ENCODE data around the gene NECAB2. TPM values are rescaled to one million over a fixed set of nuclear protein-coding genes. Genes with fewer than 3 reads are reported as not detected.
"Not testable (repeated sequence)": the region's sequence is repeated elsewhere in the genome, so short reads cannot be mapped to it uniquely, and the experiment has no call there.

Gene NECAB2
- total and polyA plus RNA-seq, 4 donors, result 12.7 to 82.1 (median 46.7) TPM

DNA sequence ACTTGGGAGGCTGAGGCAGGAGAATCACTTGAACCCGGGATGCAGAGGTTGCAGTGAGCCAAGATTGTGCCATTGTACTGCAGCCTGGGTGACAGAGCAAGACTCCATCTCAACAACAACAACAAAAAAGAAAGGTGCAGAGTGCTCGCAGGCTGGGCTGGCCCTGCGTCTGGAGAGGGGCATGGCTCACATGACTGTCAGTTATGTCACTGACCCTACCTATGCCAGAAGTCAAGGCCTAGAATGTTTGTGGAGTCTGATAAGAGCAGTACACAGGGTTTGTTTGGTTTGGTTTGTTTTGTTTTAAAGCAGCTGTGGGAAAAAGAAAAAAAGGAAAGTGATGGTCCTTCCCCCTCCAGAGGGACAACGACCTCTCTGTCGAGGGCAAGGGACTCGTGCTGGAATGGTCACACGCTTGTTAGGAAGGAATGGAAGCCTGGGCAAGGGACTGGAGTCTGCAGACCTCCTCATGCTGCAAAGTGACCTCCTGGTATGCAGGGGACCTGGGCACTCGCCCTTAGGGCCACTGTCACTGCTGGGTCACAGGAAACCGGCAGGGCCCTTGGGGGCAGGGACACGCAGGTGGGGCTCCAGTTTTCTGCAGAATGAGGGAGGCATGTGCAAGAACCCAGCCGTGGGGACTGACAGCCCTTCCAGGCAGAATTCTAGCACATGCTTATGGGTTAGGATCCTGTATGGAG lies 25.1 kb upstream of the NECAB2 start:
- peaks cover 12% of the 10 kb centered on the region for H3K4me1 ChIP-seq (ENCODE audit: control insufficient read depth, insufficient read depth, low read length)
- 72% methylated on average over 9 of the region's 11 CpGs for WGBS (ENCODE audit: insufficient coverage)
- H3K27me3 ChIP-seq (ENCODE audit: control insufficient read depth, insufficient read depth, low read length), result no peaks in the 10 kb centered on the region
- DNase-seq (ENCODE audit: low read depth in 4 of 6, low spot score in 6 of 6), result no peak
- no peak overlapping the region for H3K27ac ChIP-seq (ENCODE audit: low read depth, low read length)
- H3K36me3 ChIP-seq (ENCODE audit: control insufficient read depth, insufficient read depth, low read length), result peaks cover 9% of the 10 kb centered on the region
- no peak overlapping the region for H3K4me3 ChIP-seq (ENCODE audit: low read depth, low read length)
- no peaks in the 10 kb centered on the region for H3K9me3 ChIP-seq (ENCODE audit: control insufficient read depth, insufficient read depth, low read length)

DNA sequence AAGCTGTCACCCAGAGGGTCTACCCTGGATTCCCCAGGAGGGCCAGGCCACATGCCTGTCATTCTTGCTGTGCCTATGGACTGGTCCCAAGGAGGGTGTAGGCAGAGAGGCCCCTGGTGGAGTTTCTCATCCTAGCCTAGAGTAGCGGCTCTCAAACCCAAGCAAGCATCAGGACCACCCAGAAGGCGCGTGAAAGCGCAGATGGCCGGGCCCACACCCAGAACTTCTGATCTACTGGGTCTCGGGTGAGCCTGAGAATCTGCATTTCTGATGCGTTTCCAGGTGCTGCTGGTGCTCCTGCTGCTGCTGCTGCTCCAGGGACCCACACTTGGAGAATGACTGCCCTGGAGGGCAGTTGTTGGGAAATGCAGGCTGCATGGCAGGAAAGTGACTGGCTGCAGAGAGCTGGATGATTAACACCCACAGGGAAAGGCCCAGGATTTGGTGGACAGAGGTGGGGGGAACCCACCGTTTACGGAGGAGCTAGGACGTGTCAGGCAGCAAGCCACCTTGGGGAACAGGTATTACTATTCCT lies 24.5 kb upstream of the NECAB2 start:
- Histone ChIP-seq H3K9me3 (ENCODE audit: control insufficient read depth, insufficient read depth, low read length) (no peaks in the 10 kb centered on the region), H3K4me3 (ENCODE audit: low read depth, low read length) (no peak overlapping the region), H3K27ac (ENCODE audit: low read depth, low read length) (no peak overlapping the region), H3K36me3 (ENCODE audit: control insufficient read depth, insufficient read depth, low read length) (peaks cover 9% of the 10 kb centered on the region), H3K27me3 (ENCODE audit: control insufficient read depth, insufficient read depth, low read length) (no peaks in the 10 kb centered on the region), H3K4me1 (ENCODE audit: control insufficient read depth, insufficient read depth, low read length) (peaks cover 12% of the 10 kb centered on the region)
- 95% methylated on average over 9 of the region's 10 CpGs for whole genome bisulfite sequencing (ENCODE audit: insufficient coverage)
- no peak for DNase-seq (ENCODE audit: low read depth in 4 of 6, low spot score in 6 of 6)

DNA sequence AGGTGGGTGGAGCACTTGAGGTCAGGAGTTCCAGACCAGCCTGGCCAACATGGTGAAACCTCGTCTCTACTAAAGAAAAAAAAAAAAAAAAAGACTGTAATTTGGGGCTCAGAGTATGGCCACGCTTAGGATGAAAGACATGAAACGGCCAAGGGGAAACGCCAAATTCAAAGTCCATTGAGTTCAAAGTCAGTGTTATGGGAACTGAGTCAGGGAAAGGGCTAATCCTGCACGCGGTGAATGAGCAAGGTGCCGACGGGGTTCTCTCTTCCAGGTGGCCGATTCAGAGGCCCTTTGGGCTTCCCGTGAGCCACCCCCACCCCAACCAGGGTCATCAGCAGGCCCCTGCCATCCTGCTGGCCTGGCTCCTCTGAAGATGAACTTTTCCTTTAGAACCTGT lies 22.5 kb upstream of the NECAB2 start:
- Histone ChIP-seq H3K4me3 (ENCODE audit: low read depth, low read length) (no peak overlapping the region), H3K4me1 (ENCODE audit: control insufficient read depth, insufficient read depth, low read length) (peaks cover 6% of the 10 kb centered on the region), H3K27me3 (ENCODE audit: control insufficient read depth, insufficient read depth, low read length) (no peaks in the 10 kb centered on the region), H3K36me3 (ENCODE audit: control insufficient read depth, insufficient read depth, low read length) (peaks cover 18% of the 10 kb centered on the region), H3K27ac (ENCODE audit: low read depth, low read length) (no peak overlapping the region), H3K9me3 (ENCODE audit: control insufficient read depth, insufficient read depth, low read length) (no peaks in the 10 kb centered on the region)
- no peak for DNase-seq (ENCODE audit: low read depth in 4 of 6, low spot score in 6 of 6)
- 97% methylated on average over 7 of the region's 10 CpGs for WGBS (ENCODE audit: insufficient coverage)

DNA sequence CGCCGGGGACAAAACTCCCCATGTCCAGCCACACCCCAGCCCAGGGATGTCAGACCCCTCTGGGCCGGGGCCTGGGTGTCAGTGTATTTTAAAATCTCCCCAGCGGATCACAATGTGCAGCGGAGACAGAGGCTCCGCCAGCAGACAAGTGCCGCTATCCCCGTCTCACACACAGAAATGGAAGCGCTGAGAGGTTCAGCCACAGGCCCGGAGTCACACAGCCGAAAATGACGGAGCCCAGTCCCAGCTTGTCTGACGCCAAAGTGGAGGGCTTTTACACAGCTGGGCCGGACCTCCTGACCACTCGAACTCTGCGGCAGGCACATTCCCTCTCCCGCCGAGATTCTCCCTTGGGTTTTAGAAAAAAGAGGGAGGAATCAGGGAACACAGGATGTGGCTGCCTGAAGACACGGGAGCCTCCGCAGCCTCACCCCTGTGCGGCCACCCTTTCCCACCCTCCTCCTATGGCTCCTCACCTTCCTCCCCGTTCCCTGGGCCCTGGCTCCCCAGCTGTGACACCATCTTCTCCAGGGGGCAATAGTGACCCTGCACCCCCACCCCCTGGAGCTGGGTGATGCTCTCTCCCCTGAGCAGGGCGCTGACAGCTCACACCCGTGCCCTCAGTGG lies 21.8 kb upstream of the NECAB2 start:
- H3K27ac ChIP-seq (ENCODE audit: low read depth, low read length), result no peak overlapping the region
- no peaks in the 10 kb centered on the region for H3K9me3 ChIP-seq (ENCODE audit: control insufficient read depth, insufficient read depth, low read length)
- WGBS (ENCODE audit: insufficient coverage), result 92% methylated on average over 24 of the region's 24 CpGs
- H3K4me3 ChIP-seq (ENCODE audit: low read depth, low read length), result no peak overlapping the region
- H3K4me1 ChIP-seq (ENCODE audit: control insufficient read depth, insufficient read depth, low read length), result no peaks in the 10 kb centered on the region
- no peak for DNase-seq (ENCODE audit: low read depth in 4 of 6, low spot score in 6 of 6)
- H3K36me3 ChIP-seq (ENCODE audit: control insufficient read depth, insufficient read depth, low read length), result peaks cover 16% of the 10 kb centered on the region
- no peaks in the 10 kb centered on the region for H3K27me3 ChIP-seq (ENCODE audit: control insufficient read depth, insufficient read depth, low read length)

DNA sequence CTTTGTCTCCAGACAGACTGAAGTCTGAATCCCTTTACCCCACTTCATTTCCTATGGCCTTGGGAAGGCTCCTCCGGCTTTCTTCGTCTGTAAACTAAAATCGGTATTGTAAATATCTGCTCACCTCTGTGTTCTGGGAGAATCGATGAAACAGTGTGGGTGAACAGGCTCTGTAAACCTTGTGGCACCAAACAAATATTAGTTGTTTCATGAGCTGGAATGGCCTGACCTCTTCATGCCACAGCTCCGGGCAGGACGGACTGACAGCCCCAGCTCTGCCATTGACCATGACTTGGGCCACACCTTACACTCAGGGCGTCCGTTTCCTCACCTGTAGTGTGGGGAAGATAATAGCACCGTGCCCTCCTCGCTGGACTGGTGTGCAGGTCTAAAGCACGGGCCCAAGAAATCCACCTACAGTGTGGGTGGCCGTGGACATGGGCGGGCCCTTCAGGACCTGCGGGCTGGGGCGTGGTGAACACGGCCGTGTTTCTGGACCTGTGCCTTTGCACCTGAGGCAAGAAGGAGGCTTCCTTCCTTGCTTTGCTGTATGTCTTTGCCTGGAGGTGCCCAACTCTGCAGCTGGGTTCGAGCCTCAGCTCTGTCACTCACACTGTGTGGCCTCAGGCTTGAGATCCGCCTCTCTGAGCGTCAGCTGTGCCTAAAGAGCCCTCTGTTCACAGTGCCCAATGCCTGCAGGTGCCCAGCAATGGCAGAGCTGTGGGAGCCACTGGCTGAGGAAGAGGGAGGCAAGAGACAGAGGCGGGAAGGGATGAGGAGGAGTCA lies 21.1 kb upstream of the NECAB2 start:
- Histone ChIP-seq H3K36me3 (ENCODE audit: control insufficient read depth, insufficient read depth, low read length) (peaks cover 15% of the 10 kb centered on the region), H3K4me1 (ENCODE audit: control insufficient read depth, insufficient read depth, low read length) (no peaks in the 10 kb centered on the region), H3K9me3 (ENCODE audit: control insufficient read depth, insufficient read depth, low read length) (no peaks in the 10 kb centered on the region), H3K4me3 (ENCODE audit: low read depth, low read length) (no peak overlapping the region), H3K27ac (ENCODE audit: low read depth, low read length) (no peak overlapping the region), H3K27me3 (ENCODE audit: control insufficient read depth, insufficient read depth, low read length) (no peaks in the 10 kb centered on the region)
- no peak for DNase-seq (ENCODE audit: low read depth in 4 of 6, low spot score in 6 of 6)
- 88% methylated on average over 12 of the region's 21 CpGs for WGBS (ENCODE audit: insufficient coverage)

DNA sequence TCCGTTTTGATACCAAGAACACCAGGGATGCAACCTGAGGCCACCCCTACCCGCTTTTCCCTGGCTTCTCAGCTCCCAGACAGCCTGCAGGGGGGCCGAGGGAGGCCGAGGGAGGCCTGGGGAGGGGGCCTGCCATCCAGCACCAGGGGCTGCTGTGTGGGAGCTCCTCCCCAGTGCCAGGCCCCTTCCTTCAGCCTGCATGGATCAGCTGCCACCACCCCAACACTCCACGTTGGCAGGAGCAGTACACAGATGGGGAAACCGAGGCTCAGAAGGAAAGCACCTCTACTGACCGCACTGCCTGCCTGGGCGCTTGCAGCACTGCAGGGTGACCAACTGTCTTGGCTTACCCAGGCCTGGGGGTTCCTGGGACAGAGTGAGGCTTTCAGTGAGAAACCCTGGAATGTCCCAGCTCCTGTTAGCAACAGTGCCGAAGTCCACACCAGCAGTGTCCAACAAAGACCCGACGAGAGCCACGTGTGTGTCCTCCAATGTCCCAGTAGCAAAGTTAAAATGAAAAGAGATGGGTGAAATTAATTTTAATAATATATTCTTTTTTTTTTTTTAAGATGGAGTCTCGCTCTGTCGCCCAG lies 20.3 kb upstream of the NECAB2 start:
- Histone ChIP-seq H3K4me1 (ENCODE audit: control insufficient read depth, insufficient read depth, low read length) (peaks cover 2% of the 10 kb centered on the region), H3K36me3 (ENCODE audit: control insufficient read depth, insufficient read depth, low read length) (peaks cover 13% of the 10 kb centered on the region), H3K27ac (ENCODE audit: low read depth, low read length) (no peak overlapping the region), H3K4me3 (ENCODE audit: low read depth, low read length) (no peak overlapping the region), H3K9me3 (ENCODE audit: control insufficient read depth, insufficient read depth, low read length) (no peaks in the 10 kb centered on the region), H3K27me3 (ENCODE audit: control insufficient read depth, insufficient read depth, low read length) (peaks cover 3% of the 10 kb centered on the region)
- no peak for DNase-seq (ENCODE audit: low read depth in 4 of 6, low spot score in 6 of 6)
- WGBS (ENCODE audit: insufficient coverage), result 90% methylated on average over 10 of the region's 14 CpGs

DNA sequence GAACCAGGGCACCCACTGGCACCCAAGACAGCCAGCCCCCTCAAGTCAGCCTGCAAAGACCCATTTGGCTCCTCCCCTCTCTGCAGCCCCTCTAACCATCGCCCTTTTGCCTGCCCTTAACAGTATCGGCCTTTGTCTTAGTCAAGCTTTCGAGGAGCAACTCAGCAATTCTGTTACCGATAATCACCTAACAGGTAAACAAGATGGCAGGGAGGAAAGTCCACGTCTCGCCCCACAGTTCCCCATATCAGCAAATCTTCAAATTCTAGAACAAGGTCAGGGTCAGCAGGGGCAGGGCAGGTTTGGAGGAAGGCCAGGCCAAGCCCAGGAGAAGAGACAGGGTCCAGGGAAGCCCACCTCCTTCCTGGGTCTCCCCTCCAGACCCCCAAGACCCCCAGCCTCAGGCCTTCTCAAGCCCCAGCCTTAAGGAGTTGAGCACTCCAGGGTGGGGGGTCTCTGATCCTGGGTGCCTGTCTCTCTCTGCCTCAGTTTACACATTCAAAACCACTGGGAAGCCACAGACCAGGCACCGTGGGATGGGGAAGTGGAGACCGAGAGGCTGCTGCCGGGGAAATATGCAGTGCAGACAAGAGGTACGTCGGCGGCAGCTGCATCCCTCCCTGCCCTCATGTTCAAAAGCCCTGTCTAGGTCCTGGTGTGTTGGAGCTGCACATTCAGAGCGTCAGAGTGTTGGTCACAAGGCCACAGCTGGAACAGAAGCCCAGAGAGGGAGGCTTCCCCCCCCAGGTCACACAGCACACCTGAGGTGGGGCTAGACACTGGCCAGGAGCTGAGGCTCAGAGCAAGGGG lies 18.9 kb upstream of the NECAB2 start:
- WGBS (ENCODE audit: insufficient coverage), result 84% methylated on average over 10 of the region's 13 CpGs
- peaks cover 7% of the 10 kb centered on the region for H3K27me3 ChIP-seq (ENCODE audit: control insufficient read depth, insufficient read depth, low read length)
- H3K36me3 ChIP-seq (ENCODE audit: control insufficient read depth, insufficient read depth, low read length), result peaks cover 13% of the 10 kb centered on the region
- no peak overlapping the region for H3K27ac ChIP-seq (ENCODE audit: low read depth, low read length)
- H3K4me3 ChIP-seq (ENCODE audit: low read depth, low read length), result no peak overlapping the region
- H3K9me3 ChIP-seq (ENCODE audit: control insufficient read depth, insufficient read depth, low read length), result no peaks in the 10 kb centered on the region
- no peak for DNase-seq (ENCODE audit: low read depth in 4 of 6, low spot score in 6 of 6)
- peaks cover 15% of the 10 kb centered on the region for H3K4me1 ChIP-seq (ENCODE audit: control insufficient read depth, insufficient read depth, low read length)

DNA sequence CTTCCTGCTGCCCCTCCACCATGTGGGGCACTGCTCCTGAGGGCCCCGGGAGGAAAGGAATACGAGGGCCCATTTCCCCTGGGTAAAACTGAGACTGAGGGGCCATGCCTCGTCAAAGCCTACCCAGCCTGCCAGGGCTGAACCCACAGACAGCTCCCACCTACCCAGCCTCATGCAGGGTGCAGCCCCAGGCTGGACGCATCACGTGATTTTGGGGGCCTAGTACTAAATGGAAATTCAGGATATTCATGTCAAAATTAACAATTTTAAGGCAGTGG lies 18.4 kb upstream of the NECAB2 start:
- H3K36me3 ChIP-seq (ENCODE audit: control insufficient read depth, insufficient read depth, low read length), result peaks cover 13% of the 10 kb centered on the region
- peaks cover 7% of the 10 kb centered on the region for H3K27me3 ChIP-seq (ENCODE audit: control insufficient read depth, insufficient read depth, low read length)
- no peak overlapping the region for H3K27ac ChIP-seq (ENCODE audit: low read depth, low read length)
- H3K9me3 ChIP-seq (ENCODE audit: control insufficient read depth, insufficient read depth, low read length), result no peaks in the 10 kb centered on the region
- H3K4me1 ChIP-seq (ENCODE audit: control insufficient read depth, insufficient read depth, low read length), result peaks cover 15% of the 10 kb centered on the region
- no peak overlapping the region for H3K4me3 ChIP-seq (ENCODE audit: low read depth, low read length)
- DNase-seq (ENCODE audit: low read depth in 4 of 6, low spot score in 6 of 6), result no peak
- WGBS (ENCODE audit: insufficient coverage), result 76% methylated on average over 5 of the region's 5 CpGs

DNA sequence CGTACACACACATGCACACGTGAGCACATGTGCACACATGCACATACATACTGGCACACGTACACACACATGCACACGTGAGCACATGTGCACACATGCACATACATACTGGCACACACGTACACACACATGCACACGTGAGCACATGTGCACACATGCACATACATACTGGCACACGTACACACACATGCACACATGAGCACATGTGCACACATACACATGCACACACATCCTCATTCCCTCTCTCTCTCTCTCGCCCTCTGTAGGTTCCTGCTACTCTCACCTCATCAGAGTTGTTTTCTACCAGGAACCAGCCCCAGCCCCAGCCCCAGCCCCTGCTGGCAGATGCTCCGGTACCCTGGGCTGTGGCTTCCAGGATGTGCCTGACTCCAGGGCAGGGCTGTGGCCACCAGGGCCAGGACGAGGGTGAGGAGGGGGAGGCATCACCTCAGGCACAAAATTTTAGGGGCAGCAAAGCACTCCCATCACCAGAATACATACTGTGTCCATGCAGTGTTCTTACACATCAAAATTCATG lies 17.1 kb upstream of the NECAB2 start:
- H3K27ac ChIP-seq (ENCODE audit: low read depth, low read length); DNase-seq (ENCODE audit: low read depth in 4 of 6, low spot score in 6 of 6); H3K9me3 ChIP-seq (ENCODE audit: control insufficient read depth, insufficient read depth, low read length); H3K4me3 ChIP-seq (ENCODE audit: low read depth, low read length); H3K27me3 ChIP-seq (ENCODE audit: control insufficient read depth, insufficient read depth, low read length): not testable (repeated sequence)
- 80% methylated on average over 1 of the region's 10 CpGs for WGBS (ENCODE audit: insufficient coverage)
- Histone ChIP-seq H3K4me1 (ENCODE audit: control insufficient read depth, insufficient read depth, low read length) (peaks cover 15% of the 10 kb centered on the region), H3K36me3 (ENCODE audit: control insufficient read depth, insufficient read depth, low read length) (peaks cover 13% of the 10 kb centered on the region)
